ENCODE measurements around the gene AKAP9.

Gene AKAP9

GRCh38 chr7:91999631-92000565 lies 59.2 kb downstream of the AKAP9 start:
- Histone ChIP-seq H3K4me3 (replicated peaks; ENCODE audit: insufficient read depth, low read length) (no peak overlapping the region), H3K27me3 (ENCODE audit: insufficient read depth, poor library complexity, severe bottlenecking) (no peaks in the 10 kb centered on the region), H3K27ac (replicated peaks) (no peak overlapping the region)
- DNase-seq (ENCODE audit: low read depth in 1 of 2, low spot score in 1 of 2): no peak
- TF ChIP-seq, protein P1, sequence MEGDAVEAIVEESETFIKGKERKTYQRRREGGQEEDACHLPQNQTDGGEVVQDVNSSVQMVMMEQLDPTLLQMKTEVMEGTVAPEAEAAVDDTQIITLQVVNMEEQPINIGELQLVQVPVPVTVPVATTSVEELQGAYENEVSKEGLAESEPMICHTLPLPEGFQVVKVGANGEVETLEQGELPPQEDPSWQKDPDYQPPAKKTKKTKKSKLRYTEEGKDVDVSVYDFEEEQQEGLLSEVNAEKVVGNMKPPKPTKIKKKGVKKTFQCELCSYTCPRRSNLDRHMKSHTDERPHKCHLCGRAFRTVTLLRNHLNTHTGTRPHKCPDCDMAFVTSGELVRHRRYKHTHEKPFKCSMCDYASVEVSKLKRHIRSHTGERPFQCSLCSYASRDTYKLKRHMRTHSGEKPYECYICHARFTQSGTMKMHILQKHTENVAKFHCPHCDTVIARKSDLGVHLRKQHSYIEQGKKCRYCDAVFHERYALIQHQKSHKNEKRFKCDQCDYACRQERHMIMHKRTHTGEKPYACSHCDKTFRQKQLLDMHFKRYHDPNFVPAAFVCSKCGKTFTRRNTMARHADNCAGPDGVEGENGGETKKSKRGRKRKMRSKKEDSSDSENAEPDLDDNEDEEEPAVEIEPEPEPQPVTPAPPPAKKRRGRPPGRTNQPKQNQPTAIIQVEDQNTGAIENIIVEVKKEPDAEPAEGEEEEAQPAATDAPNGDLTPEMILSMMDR (IDR thresholded peaks at IDR 0.05; ENCODE audit: insufficient read depth, low read length): no peak
- TF ChIP-seq GABPA (IDR thresholded peaks at IDR 0.05; ENCODE audit: low read depth): no peak
- TF ChIP-seq, protein P2, sequence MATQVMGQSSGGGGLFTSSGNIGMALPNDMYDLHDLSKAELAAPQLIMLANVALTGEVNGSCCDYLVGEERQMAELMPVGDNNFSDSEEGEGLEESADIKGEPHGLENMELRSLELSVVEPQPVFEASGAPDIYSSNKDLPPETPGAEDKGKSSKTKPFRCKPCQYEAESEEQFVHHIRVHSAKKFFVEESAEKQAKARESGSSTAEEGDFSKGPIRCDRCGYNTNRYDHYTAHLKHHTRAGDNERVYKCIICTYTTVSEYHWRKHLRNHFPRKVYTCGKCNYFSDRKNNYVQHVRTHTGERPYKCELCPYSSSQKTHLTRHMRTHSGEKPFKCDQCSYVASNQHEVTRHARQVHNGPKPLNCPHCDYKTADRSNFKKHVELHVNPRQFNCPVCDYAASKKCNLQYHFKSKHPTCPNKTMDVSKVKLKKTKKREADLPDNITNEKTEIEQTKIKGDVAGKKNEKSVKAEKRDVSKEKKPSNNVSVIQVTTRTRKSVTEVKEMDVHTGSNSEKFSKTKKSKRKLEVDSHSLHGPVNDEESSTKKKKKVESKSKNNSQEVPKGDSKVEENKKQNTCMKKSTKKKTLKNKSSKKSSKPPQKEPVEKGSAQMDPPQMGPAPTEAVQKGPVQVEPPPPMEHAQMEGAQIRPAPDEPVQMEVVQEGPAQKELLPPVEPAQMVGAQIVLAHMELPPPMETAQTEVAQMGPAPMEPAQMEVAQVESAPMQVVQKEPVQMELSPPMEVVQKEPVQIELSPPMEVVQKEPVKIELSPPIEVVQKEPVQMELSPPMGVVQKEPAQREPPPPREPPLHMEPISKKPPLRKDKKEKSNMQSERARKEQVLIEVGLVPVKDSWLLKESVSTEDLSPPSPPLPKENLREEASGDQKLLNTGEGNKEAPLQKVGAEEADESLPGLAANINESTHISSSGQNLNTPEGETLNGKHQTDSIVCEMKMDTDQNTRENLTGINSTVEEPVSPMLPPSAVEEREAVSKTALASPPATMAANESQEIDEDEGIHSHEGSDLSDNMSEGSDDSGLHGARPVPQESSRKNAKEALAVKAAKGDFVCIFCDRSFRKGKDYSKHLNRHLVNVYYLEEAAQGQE (IDR thresholded peaks at IDR 0.05; ENCODE audit: insufficient replicate concordance, low read depth): no peak
- no peak for TF ChIP-seq POLR2AphosphoS5 (IDR thresholded peaks at IDR 0.05; ENCODE audit: low read depth)
- TF ChIP-seq SPI1 (IDR thresholded peaks at IDR 0.05; ENCODE audit: borderline replicate concordance, low read depth): no peak

- H3K27ac ChIP-seq (replicated peaks): no peak overlapping the region
- no peaks in the 10 kb centered on the region for H3K27me3 ChIP-seq (ENCODE audit: insufficient read depth, poor library complexity, severe bottlenecking)
- no peak for TF ChIP-seq SPI1 (IDR thresholded peaks at IDR 0.05; ENCODE audit: borderline replicate concordance, low read depth)
- no peak for TF ChIP-seq POLR2AphosphoS5 (IDR thresholded peaks at IDR 0.05; ENCODE audit: low read depth)
- TF ChIP-seq, protein P1 (IDR thresholded peaks at IDR 0.05; ENCODE audit: insufficient read depth, low read length): no peak
- TF ChIP-seq GABPA (IDR thresholded peaks at IDR 0.05; ENCODE audit: low read depth): no peak
- no peak overlapping the region for H3K4me3 ChIP-seq (replicated peaks; ENCODE audit: insufficient read depth, low read length)
- DNase-seq (ENCODE audit: low read depth in 1 of 2, low spot score in 1 of 2): no peak
These were observed 62.1 kb downstream of the AKAP9 start for GRCh38 chr7:92002720-92003119.

DNA sequence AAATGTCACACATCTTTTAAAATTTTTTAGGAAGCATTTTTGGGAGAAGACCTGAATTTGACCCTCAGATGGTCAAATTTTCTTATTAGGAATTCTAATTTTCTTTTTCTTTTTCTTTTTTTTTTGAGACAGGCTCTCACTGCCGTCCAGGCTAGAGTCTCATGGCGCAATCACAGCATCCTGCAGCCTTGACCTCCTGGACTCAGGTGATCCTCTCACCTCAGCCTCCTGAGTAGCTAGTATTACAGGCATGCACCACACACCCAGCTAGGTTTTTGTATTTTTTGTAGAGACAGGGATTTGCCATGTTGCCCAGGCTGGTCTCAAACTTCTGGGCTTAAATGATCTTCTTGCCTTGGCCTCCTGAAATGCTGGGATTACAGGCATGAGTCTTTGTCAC lies 65.4 kb downstream of the AKAP9 start:
- TF ChIP-seq SPI1 (IDR thresholded peaks at IDR 0.05; ENCODE audit: borderline replicate concordance, low read depth) (no peak), GABPA (IDR thresholded peaks at IDR 0.05; ENCODE audit: low read depth) (no peak), POLR2AphosphoS5 (IDR thresholded peaks at IDR 0.05; ENCODE audit: low read depth) (no peak)
- no peak overlapping the region for H3K27ac ChIP-seq (replicated peaks)

DNA sequence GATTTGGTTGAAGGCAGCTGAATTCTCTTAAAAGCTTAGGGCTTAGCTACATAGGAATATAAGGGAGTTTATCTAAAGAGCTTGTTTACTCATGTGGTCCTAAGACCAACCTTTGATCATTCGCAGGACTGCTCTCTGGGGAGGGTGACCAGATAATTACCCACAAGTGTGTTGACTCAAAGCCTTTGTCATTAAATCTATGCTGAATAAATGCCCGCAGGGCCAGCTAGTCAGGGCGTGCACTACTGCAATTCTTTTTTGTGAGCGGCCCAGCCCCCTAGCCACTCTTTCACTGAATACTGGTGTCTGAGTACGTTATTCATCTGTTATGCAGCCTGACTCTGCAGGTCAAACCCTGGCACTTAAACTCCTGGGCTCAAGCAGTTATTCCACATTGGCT lies 69.6 kb downstream of the AKAP9 start:
- Histone ChIP-seq H3K4me3 (replicated peaks; ENCODE audit: insufficient read depth, low read length) (no peak overlapping the region), H3K27me3 (ENCODE audit: insufficient read depth, poor library complexity, severe bottlenecking) (no peaks in the 10 kb centered on the region), H3K27ac (replicated peaks) (no peak overlapping the region)
- TF ChIP-seq, protein P1 (IDR thresholded peaks at IDR 0.05; ENCODE audit: insufficient read depth, low read length): no peak
- no peak for TF ChIP-seq POLR2AphosphoS5 (IDR thresholded peaks at IDR 0.05; ENCODE audit: low read depth)
- TF ChIP-seq, protein P2 (IDR thresholded peaks at IDR 0.05; ENCODE audit: insufficient replicate concordance, low read depth): no peak
- TF ChIP-seq SPI1 (IDR thresholded peaks at IDR 0.05; ENCODE audit: borderline replicate concordance, low read depth): no peak
- no peak for TF ChIP-seq GABPA (IDR thresholded peaks at IDR 0.05; ENCODE audit: low read depth)
- DNase-seq (ENCODE audit: low read depth in 1 of 2, low spot score in 1 of 2): no peak

More for the DNA sequence above, 65.4 kb downstream of the AKAP9 start:
- Histone ChIP-seq H3K4me3 (replicated peaks; ENCODE audit: insufficient read depth, low read length) (no peak overlapping the region), H3K27me3 (ENCODE audit: insufficient read depth, poor library complexity, severe bottlenecking) (no peaks in the 10 kb centered on the region)
- DNase-seq (ENCODE audit: low read depth in 1 of 2, low spot score in 1 of 2): no peak

Measured in HL-60 (cell line).